HEK293 (cell line): ENCODE measurements around the gene TENT4A.

Experiments used
- CTCF ChIA-PET: fragments of 350-600 bp; formaldehyde crosslinking; extraction: SDS; loops from one replicate; lab custom pipeline; 2021; ENCODE audit warnings: antibody characterized with exemption; lab: Yijun Ruan, JAX
- POLR2A ChIA-PET: fragments of 300-600 bp; formaldehyde crosslinking; extraction: SDS; loops from one replicate; lab custom pipeline; 2020; ENCODE audit warnings: antibody characterized with exemption, inconsistent platforms; lab: Yijun Ruan, JAX
- H3K27ac ChIP-seq: fragments of 200-500 bp; sonication (Bioruptor generic); 2 replicates; pipeline ENCODE4 v1.5.1; 2014; ENCODE audit warnings: low read depth, low read length, control low read depth, inconsistent platforms; ENCODE audit errors: extremely low read depth
- H3K36me3 ChIP-seq, 2 experiments: fragments of 200-500 bp in 1 of 2; sonication (Bioruptor generic) in 1 of 2; 1 replicate in 1 of 2; 2 replicates in 1 of 2; pipeline ENCODE4 v1.5.1; 2014 to 2017; ENCODE audit warnings: inconsistent platforms in 2 of 2, low read length in 2 of 2; ENCODE audit not compliant: control insufficient read depth in 2 of 2, insufficient read depth in 1 of 2
- H3K4me1 ChIP-seq: fragments of 200-500 bp; sonication (Bioruptor generic); 2 replicates; pipeline ENCODE4 v1.5.1; 2014; ENCODE audit warnings: mild to moderate bottlenecking, low read length, inconsistent platforms; ENCODE audit not compliant: control insufficient read depth, insufficient read depth
- H3K4me3 ChIP-seq: 2 replicates; pipeline ENCODE4 v1.5.1; 2011; ENCODE audit warnings: low read depth, mild to moderate bottlenecking, control low read depth, low read length, moderate library complexity
- H3K9me3 ChIP-seq: fragments of 200-500 bp; sonication (Bioruptor generic); 2 replicates; pipeline ENCODE4 v1.5.1; 2014; ENCODE audit warnings: low read depth, low read length, inconsistent platforms; ENCODE audit not compliant: control insufficient read depth, insufficient read depth
- KLF1 ChIP-seq: fragments of 450-650 bp; formaldehyde crosslinking; IDR thresholded peaks from 2 replicates; pipeline ENCODE4 v1.5.1; 2016; ENCODE audit warnings: missing biosample characterization, missing genetic modification characterization
- RBAK ChIP-seq: fragments of 450-650 bp; formaldehyde crosslinking; IDR thresholded peaks from 2 replicates; pipeline ENCODE4 v1.5.1; 2016; ENCODE audit warnings: missing biosample characterization, missing genetic modification characterization
- YY1 ChIP-seq: fragments of 450-650 bp; formaldehyde crosslinking; IDR thresholded peaks from 2 replicates; pipeline ENCODE4 v1.5.1; 2018; ENCODE audit warnings: missing biosample characterization, missing genetic modification characterization
- ZBTB7A ChIP-seq: fragments of 450-650 bp; formaldehyde crosslinking; IDR thresholded peaks from 2 replicates; pipeline ENCODE4 v1.5.1; 2016; ENCODE audit warnings: low read depth, missing biosample characterization, missing genetic modification characterization
- ZFHX2 ChIP-seq: fragments of 450-650 bp; formaldehyde crosslinking; conservative IDR thresholded peaks from 2 replicates; pipeline ENCODE4 v1.5.1; 2016; ENCODE audit warnings: missing biosample characterization, missing genetic modification characterization
- ZIC2 ChIP-seq: fragments of 450-650 bp; formaldehyde crosslinking; IDR thresholded peaks from 2 replicates; pipeline ENCODE4 v1.5.1; 2016; ENCODE audit warnings: missing biosample characterization, missing genetic modification characterization
- ZNF335 ChIP-seq: fragments of 450-650 bp; formaldehyde crosslinking; conservative IDR thresholded peaks from 2 replicates; pipeline ENCODE4 v1.5.1; 2016; ENCODE audit warnings: missing biosample characterization, missing genetic modification characterization
- ZNF600 ChIP-seq: fragments of 450-650 bp; formaldehyde crosslinking; IDR thresholded peaks from 2 replicates; pipeline ENCODE4 v1.5.1; 2016; ENCODE audit warnings: missing biosample characterization, missing genetic modification characterization
- ZNF623 ChIP-seq: fragments of 450-650 bp; formaldehyde crosslinking; IDR thresholded peaks from 2 replicates; pipeline ENCODE4 v1.5.1; 2016; ENCODE audit warnings: missing biosample characterization, missing genetic modification characterization
- ZNF629 ChIP-seq: fragments of 450-650 bp; formaldehyde crosslinking; IDR thresholded peaks from 2 replicates; pipeline ENCODE4 v1.5.1; 2017; ENCODE audit warnings: missing biosample characterization, missing genetic modification characterization
- ZNF747 ChIP-seq: fragments of 450-650 bp; formaldehyde crosslinking; IDR thresholded peaks from 2 replicates; pipeline ENCODE4 v1.5.1; 2016; ENCODE audit warnings: missing biosample characterization, missing genetic modification characterization
- TF ChIP-seq, protein P1 (sequence below): fragments of 450-650 bp; formaldehyde crosslinking; conservative IDR thresholded peaks from 2 replicates; pipeline ENCODE4 v1.5.1; 2016; ENCODE audit warnings: low read depth, missing biosample characterization, missing genetic modification characterization
- TF ChIP-seq, protein P2 (sequence below): fragments of 450-650 bp; formaldehyde crosslinking; IDR thresholded peaks from 2 replicates; pipeline ENCODE4 v1.5.1; 2016; ENCODE audit warnings: missing biosample characterization, missing genetic modification characterization
- TF ChIP-seq, protein P3 (sequence below): fragments of 450-650 bp; formaldehyde crosslinking; IDR thresholded peaks from 2 replicates; pipeline ENCODE4 v1.5.1; 2017; ENCODE audit warnings: missing biosample characterization, missing genetic modification characterization
- TF ChIP-seq, protein P4 (sequence below): fragments of 450-650 bp; formaldehyde crosslinking; IDR thresholded peaks from 2 replicates; pipeline ENCODE4 v1.5.1; 2016; ENCODE audit warnings: missing biosample characterization, missing genetic modification characterization

The TENT4A gene

DNA sequence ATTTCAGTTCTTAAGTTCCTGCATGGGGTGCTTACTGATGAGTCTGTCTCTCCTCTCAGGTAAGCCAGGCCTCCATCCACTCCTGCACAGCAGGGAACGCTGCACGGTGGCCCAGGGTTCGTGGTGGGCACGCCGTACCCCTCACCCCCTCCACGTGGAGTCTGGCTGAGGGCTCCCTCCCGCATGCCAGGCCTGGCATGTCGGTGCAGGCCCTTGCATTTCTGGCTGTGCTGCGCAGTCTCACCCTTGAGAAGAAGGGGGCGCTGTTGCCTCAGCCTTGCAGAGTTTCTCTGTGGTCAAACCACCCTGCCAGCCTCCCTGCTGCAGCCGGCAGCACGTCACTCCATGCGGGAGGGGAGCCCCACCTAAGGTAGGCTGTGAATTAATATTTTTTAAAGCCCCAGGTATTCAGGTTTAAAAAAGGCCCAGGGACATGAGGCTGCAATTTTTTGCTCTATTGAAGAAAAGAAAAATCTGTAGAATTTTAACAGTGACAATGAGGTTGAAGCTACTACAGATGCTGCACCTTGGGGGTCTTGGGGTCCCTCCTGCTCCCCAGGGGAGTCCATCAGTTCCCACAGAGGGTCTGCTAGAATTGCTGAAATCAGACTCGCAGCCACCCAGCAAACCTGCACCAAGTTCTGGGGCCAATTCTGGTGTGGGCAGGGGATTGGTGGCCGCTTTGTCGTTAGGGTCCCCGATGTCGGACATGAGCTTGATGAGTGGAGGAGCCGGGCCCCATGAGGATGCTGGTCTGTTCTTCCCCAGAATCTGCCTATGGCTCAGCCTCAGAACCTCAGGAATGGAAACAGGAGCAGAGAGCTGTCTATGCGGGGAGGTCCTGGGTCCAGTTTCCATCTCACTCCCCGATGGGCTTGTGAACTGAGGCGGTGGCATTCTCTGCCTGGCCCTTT lies 52.6 kb downstream of the TENT4A start (continued):
- TF ChIP-seq, protein P1, sequence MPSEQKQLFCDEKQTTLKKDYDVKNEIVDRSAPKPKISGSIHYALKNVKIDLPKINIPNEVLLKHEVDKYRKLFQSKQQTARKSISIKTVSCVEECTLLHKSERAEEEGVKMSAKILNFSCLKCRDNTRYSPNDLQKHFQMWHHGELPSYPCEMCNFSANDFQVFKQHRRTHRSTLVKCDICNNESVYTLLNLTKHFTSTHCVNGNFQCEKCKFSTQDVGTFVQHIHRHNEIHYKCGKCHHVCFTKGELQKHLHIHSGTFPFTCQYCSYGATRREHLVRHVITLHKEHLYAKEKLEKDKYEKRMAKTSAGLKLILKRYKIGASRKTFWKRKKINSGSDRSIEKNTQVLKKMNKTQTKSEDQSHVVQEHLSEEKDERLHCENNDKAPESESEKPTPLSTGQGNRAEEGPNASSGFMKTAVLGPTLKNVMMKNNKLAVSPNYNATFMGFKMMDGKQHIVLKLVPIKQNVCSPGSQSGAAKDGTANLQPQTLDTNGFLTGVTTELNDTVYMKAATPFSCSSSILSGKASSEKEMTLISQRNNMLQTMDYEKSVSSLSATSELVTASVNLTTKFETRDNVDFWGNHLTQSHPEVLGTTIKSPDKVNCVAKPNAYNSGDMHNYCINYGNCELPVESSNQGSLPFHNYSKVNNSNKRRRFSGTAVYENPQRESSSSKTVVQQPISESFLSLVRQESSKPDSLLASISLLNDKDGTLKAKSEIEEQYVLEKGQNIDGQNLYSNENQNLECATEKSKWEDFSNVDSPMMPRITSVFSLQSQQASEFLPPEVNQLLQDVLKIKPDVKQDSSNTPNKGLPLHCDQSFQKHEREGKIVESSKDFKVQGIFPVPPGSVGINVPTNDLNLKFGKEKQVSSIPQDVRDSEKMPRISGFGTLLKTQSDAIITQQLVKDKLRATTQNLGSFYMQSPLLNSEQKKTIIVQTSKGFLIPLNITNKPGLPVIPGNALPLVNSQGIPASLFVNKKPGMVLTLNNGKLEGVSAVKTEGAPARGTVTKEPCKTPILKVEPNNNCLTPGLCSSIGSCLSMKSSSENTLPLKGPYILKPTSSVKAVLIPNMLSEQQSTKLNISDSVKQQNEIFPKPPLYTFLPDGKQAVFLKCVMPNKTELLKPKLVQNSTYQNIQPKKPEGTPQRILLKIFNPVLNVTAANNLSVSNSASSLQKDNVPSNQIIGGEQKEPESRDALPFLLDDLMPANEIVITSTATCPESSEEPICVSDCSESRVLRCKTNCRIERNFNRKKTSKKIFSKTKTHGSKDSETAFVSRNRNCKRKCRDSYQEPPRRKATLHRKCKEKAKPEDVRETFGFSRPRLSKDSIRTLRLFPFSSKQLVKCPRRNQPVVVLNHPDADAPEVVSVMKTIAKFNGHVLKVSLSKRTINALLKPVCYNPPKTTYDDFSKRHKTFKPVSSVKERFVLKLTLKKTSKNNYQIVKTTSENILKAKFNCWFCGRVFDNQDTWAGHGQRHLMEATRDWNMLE (tag by site-specific recombination), result 0 out of 2 replicates have a peak, but pooled peaks have one; percentile 25
- TF ChIP-seq ZNF600 (tag by site-specific recombination), result peak; percentile 61; the same call in 1 of the 2 replicates
- TF ChIP-seq, protein P2, sequence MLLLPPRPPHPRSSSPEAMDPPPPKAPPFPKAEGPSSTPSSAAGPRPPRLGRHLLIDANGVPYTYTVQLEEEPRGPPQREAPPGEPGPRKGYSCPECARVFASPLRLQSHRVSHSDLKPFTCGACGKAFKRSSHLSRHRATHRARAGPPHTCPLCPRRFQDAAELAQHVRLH (tag by site-specific recombination), result 0 out of 2 replicates have a peak, but pooled peaks have one; percentile 17
- 0 out of 2 replicates have a peak, but pooled peaks have one; percentile 16 for TF ChIP-seq ZNF629 (tag by site-specific recombination)

DNA sequence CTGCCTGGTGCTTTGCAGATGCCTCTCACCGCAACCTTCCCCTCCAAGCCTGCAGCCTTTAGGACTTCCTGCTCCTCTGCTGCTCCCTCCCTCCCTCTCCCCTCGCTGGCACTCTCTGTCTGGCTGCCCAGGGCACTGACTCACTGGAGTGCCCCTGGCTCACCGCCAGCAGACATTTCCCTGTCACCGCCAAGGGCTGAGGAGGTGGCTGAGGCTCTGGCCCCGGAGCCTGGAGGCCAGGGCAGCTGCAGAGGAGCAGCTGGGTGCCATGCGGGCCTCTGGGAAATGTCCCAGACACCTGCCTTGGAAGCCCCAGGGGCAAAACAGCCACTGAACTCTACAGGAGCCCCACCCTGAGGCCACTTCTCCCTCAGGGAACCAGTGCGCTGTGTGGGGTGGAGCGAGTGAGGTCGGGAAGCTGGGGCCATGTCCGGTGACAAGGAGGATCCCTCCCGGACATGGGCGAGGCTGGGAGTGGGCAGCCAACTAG lies 53.4 kb downstream of the TENT4A start:
- Histone ChIP-seq H3K4me1 (no peaks in the 10 kb centered on the region), H3K27ac (no peak overlapping the region), H3K36me3 (no peaks in the 10 kb centered on the region; a peak in 1 of 3 replicates), H3K4me3 (no peak overlapping the region), H3K9me3 (no peaks in the 10 kb centered on the region)
- CTCF ChIA-PET, result interaction anchor here (0.6 to 3.7 kb wide), 16 partner anchors 9 to 1054 kb away, joined by 3 to 39 read pairs (median 4); no protein-coding TSS in a partner anchor
- POLR2A ChIA-PET, result no interaction called here
- TF ChIP-seq ZFHX2 (tag by site-specific recombination), result no peak
- TF ChIP-seq ZBTB7A, result no peak
- peak; percentile 60; the same call in 1 of the 2 replicates for TF ChIP-seq ZNF335 (tag by site-specific recombination)
- TF ChIP-seq RBAK (tag by site-specific recombination), result no peak
- no peak for TF ChIP-seq ZNF747
- no peak for TF ChIP-seq ZNF623 (tag by site-specific recombination)
- TF ChIP-seq, protein P3, sequence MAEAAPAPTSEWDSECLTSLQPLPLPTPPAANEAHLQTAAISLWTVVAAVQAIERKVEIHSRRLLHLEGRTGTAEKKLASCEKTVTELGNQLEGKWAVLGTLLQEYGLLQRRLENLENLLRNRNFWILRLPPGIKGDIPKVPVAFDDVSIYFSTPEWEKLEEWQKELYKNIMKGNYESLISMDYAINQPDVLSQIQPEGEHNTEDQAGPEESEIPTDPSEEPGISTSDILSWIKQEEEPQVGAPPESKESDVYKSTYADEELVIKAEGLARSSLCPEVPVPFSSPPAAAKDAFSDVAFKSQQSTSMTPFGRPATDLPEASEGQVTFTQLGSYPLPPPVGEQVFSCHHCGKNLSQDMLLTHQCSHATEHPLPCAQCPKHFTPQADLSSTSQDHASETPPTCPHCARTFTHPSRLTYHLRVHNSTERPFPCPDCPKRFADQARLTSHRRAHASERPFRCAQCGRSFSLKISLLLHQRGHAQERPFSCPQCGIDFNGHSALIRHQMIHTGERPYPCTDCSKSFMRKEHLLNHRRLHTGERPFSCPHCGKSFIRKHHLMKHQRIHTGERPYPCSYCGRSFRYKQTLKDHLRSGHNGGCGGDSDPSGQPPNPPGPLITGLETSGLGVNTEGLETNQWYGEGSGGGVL (tag by site-specific recombination), result 0 out of 2 replicates have a peak, but pooled peaks have one; percentile 27
- TF ChIP-seq, protein P4, sequence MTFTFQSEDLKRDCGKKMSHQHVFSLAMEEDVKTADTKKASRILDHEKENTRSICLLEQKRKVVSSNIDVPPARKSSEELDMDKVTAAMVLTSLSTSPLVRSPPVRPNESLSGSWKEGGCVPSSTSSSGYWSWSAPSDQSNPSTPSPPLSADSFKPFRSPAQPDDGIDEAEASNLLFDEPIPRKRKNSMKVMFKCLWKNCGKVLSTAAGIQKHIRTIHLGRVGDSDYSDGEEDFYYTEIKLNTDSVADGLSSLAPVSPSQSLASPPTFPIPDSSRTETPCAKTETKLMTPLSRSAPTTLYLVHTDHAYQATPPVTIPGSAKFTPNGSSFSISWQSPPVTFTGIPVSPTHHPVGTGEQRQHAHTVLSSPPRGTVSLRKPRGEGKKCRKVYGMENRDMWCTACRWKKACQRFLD, result no peak
- no peak for TF ChIP-seq YY1 (tag by site-specific recombination)
- TF ChIP-seq KLF1 (tag by site-specific recombination), result no peak
- TF ChIP-seq ZIC2 (tag by site-specific recombination), result peak; percentile 85
